ENCODE data around the gene NNT. TPM values are rescaled to one million over a fixed set of nuclear protein-coding genes. Genes with fewer than 3 reads are reported as not detected.

NNT gene
- total and polyA plus RNA-seq, 9 of the 15 experiments (the other 6 are each of a cell fraction or from before 2014, with no cell fraction given), result 21.9 to 68.6 (median 42.2) TPM

DNA sequence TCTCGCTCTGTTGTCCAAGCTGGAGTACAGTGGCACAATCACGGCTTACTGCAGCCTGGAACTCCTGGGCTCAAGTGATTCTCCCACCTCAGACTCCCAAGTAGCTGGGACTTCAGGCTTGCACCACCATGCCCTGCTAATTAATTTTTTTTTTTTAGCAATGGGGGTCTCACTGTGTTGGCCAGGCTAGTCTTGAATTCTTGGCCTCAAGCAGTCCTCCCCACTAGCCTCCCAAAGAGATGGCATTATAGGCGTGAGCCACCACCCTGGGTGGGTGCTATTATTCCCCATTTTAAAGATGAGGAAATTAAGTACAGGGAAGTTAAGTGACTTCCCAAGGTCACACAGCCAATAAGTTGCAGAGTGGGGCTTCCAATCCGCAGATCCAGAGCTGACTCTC, 1.7 kb downstream of the NNT start:
- DNase-seq (ENCODE audit: extremely low read depth in 1 of 4, low spot score in 3 of 4) (no peak), FAIRE-seq (no peak), ATAC-seq (no peak)
- no peaks in the 10 kb centered on the region for H4K20me1 ChIP-seq (replicated peaks; ENCODE audit: control insufficient read depth, insufficient read depth, low read length)
- POLR2A ChIA-PET, result interaction anchor here (0.6 kb wide), 1 partner anchor 709 kb away, joined by 3 read pairs; no protein-coding TSS in a partner anchor
- in situ Hi-C loops (cut with MboI), result no loop called here
- peaks cover 22% of the 10 kb centered on the region for H3K36me3 ChIP-seq (ENCODE audit: control insufficient read depth, insufficient read depth, low read length)
- H3K27ac ChIP-seq (ENCODE audit: extremely low read depth, low read depth, low read length), result no peak overlapping the region
- CTCF ChIA-PET (ENCODE audit: low intra/inter-chr PET ratio), result no interaction called here
- TF ChIP-seq ZNF121 (CRISPR knock-in tag; conservative IDR thresholded peaks at IDR 0.05) (peak; percentile 91), KAT7 (CRISPR knock-in tag; IDR thresholded peaks at IDR 0.05; ENCODE audit: borderline replicate concordance) (no peak), BCOR (IDR thresholded peaks at IDR 0.05) (peak; percentile 45), ZBTB49 (CRISPR knock-in tag; IDR thresholded peaks at IDR 0.05; ENCODE audit: borderline replicate concordance) (no peak), RBM25 (IDR thresholded peaks at IDR 0.05; ENCODE audit: low read depth, low read length, severe bottlenecking) (peak; percentile 29), CC2D1A (IDR thresholded peaks at IDR 0.05) (no peak)
- H3K4me3 ChIP-seq, result no peak overlapping the region
- peaks cover 18% of the 10 kb centered on the region in 2 experiments for H3K4me1 ChIP-seq (replicated peaks in 1 of 2; ENCODE audit: control insufficient read depth in 2 of 2, insufficient read depth in 2 of 2, low read length in 2 of 2)
- 94% methylated on average over 4 of the region's 4 CpGs for WGBS (ENCODE audit: insufficient coverage, low coverage, missing lambda C conversion rate)
- no peaks in the 10 kb centered on the region for H3K9me1 ChIP-seq (ENCODE audit: control insufficient read depth, insufficient read depth, low read length)
- H3K9me3 ChIP-seq (replicated peaks; ENCODE audit: control insufficient read depth, insufficient read depth, low read depth, low read length), result no peaks in the 10 kb centered on the region
- H3K4me2 ChIP-seq (ENCODE audit: insufficient read depth, low read length), result no peak overlapping the region
- H2AFZ ChIP-seq (ENCODE audit: low read depth, low read length), result no peak overlapping the region
- H3K27me3 ChIP-seq (ENCODE audit: control insufficient read depth in 2 of 2, insufficient read depth in 2 of 2, low read length in 2 of 2), result no peaks in the 10 kb centered on the region
- intact Hi-C loops (cut with micrococcal nuclease), result loop anchor here (5.0 to 10.0 kb wide), 4 partner anchors 87 to 530 kb away; partner anchors contain the start of genes C5orf34 and TMEM267
- H3K9ac ChIP-seq (ENCODE audit: insufficient read depth in 1 of 2, low read depth in 2 of 2, low read length in 2 of 2), result no peak overlapping the region
- BruUV-seq (replicated peaks), result no TSS peak
- peaks cover 53% of the 10 kb centered on the region for H3K79me2 ChIP-seq (ENCODE audit: control insufficient read depth, insufficient read depth, low read length)

Data from K562 (cell line).